Smooth muscle cell (in vitro differentiated cells): Measurements from ENCODE around the gene VDAC1. TPM values are rescaled to one million over a fixed set of nuclear protein-coding genes. Genes with fewer than 3 reads are reported as not detected.

Experiments used
- DNase-seq: peaks from one replicate; lab custom pipeline; 2025; ENCODE audit not compliant: unreplicated experiment; lab: John Stamatoyannopoulos, UW
- H2AFZ ChIP-seq: fragments of 200-600 bp; sonication (generic); 2 replicates; pipeline ENCODE4 v1.6.0; 2016; ENCODE audit warnings: antibody characterized with exemption, low read depth, mild to moderate bottlenecking
- H3F3A ChIP-seq: fragments of 200-600 bp; sonication (generic); 2 replicates; pipeline ENCODE4 v1.6.0; 2017; ENCODE audit warnings: antibody characterized with exemption, low read depth
- H3K27ac ChIP-seq: fragments of 200-600 bp; sonication (generic); 2 replicates; pipeline ENCODE4 v1.5.1; 2016; ENCODE audit warnings: low read depth, mild to moderate bottlenecking
- H3K27me3 ChIP-seq: fragments of 200-600 bp; sonication (generic); 2 replicates; pipeline ENCODE4 v1.6.1; 2016; ENCODE audit warnings: low read depth, mild to moderate bottlenecking
- H3K36me3 ChIP-seq: fragments of 200-600 bp; sonication (generic); 2 replicates; pipeline ENCODE4 v1.5.1; 2016; ENCODE audit warnings: low read depth
- H3K4me1 ChIP-seq: fragments of 200-600 bp; sonication (generic); 2 replicates; pipeline ENCODE4 v1.5.1; 2016; ENCODE audit warnings: low read depth
- H3K4me2 ChIP-seq: fragments of 200-600 bp; sonication (generic); 2 replicates; pipeline ENCODE4 v1.6.0; 2016; ENCODE audit warnings: mild to moderate bottlenecking
- H3K4me3 ChIP-seq: fragments of 200-600 bp; sonication (generic); 2 replicates; pipeline ENCODE4 v1.5.1; 2016; ENCODE audit warnings: mild to moderate bottlenecking
- H3K79me2 ChIP-seq: fragments of 200-600 bp; sonication (generic); 2 replicates; pipeline ENCODE4 v1.6.0; 2016; ENCODE audit warnings: low read depth, mild to moderate bottlenecking
- H3K9ac ChIP-seq: fragments of 200-600 bp; sonication (generic); 2 replicates; pipeline ENCODE4 v1.6.0; 2016; ENCODE audit warnings: low read depth
- H3K9me3 ChIP-seq: fragments of 200-600 bp; sonication (generic); replicated peaks from 2 replicates; pipeline ENCODE4 v1.5.1; 2016; ENCODE audit warnings: low read depth
- H4K20me1 ChIP-seq: fragments of 200-600 bp; sonication (generic); 2 replicates; pipeline ENCODE4 v1.6.0; 2016; ENCODE audit warnings: low read depth
- CTCF ChIP-seq: fragments of 200-600 bp; sonication (generic); IDR thresholded peaks from 2 replicates; pipeline ENCODE4 v1.5.1; 2017; ENCODE audit warnings: borderline replicate concordance, mild to moderate bottlenecking, antibody characterized with exemption; ENCODE audit not compliant: insufficient read depth, poor library complexity, severe bottlenecking
- WGBS: methylation state at CpG from one replicate; pipeline ENCODE4 v1.1.7; 2016; ENCODE audit warnings: low lambda C conversion rate; 5-methylcytosine and 5-hydroxymethylcytosine counted together
- polyA plus RNA-seq: library from polyadenylated mRNA; unstranded; fragments of >200 nt; fragmentation: Nextera tagmentation; extraction: Ambion mirVana; gene quantifications from 2 replicates; pipeline ENCODE4 v1.2.1, GENCODE V29; 2016
- total RNA-seq: library from RNA; depleted of rRNA; stranded (reverse); fragments of >200 nt; gene quantifications from 2 replicates; pipeline ENCODE4 v1.2.3, GENCODE V29; 2014

VDAC1 gene
- total and polyA plus RNA-seq, 2 experiments from 2014 or later, result 221 to 252 TPM

GRCh38 chr5:134046330-134046729 is 41.6 kb upstream of the VDAC1 start:
- H3K27me3 ChIP-seq, result no peaks in the 10 kb centered on the region
- no peaks in the 10 kb centered on the region for H3F3A ChIP-seq
- no peaks in the 10 kb centered on the region for H3K4me1 ChIP-seq
- H3K4me2 ChIP-seq, result no peak overlapping the region
- no peaks in the 10 kb centered on the region for H4K20me1 ChIP-seq
- H3K27ac ChIP-seq, result no peak overlapping the region
- H3K4me3 ChIP-seq, result no peak overlapping the region
- H2AFZ ChIP-seq, result no peak overlapping the region
- 90% methylated on average over 4 of the region's 4 CpGs for WGBS
- no peak for DNase-seq
- no peak overlapping the region for H3K9ac ChIP-seq
- no peaks in the 10 kb centered on the region for H3K79me2 ChIP-seq
- no peak for TF ChIP-seq CTCF
- H3K36me3 ChIP-seq, result no peaks in the 10 kb centered on the region
- no peaks in the 10 kb centered on the region for H3K9me3 ChIP-seq

- no peak for DNase-seq
- whole genome bisulfite sequencing, result 94% methylated on average over 18 of the region's 18 CpGs
- Histone ChIP-seq H3F3A (no peaks in the 10 kb centered on the region), H2AFZ (no peak overlapping the region), H3K9me3 (no peaks in the 10 kb centered on the region), H4K20me1 (no peaks in the 10 kb centered on the region), H3K79me2 (no peaks in the 10 kb centered on the region), H3K4me3 (no peak overlapping the region), H3K9ac (no peak overlapping the region), H3K27ac (no peak overlapping the region), H3K4me1 (no peaks in the 10 kb centered on the region), H3K36me3 (no peaks in the 10 kb centered on the region), H3K27me3 (no peaks in the 10 kb centered on the region), H3K4me2 (no peak overlapping the region)
- TF ChIP-seq CTCF, result no peak
Observed at GRCh38 chr5:134043793-134044792, 39.3 kb upstream of the VDAC1 start.

GRCh38 chr5:134041570-134042411 is 37.0 kb upstream of the VDAC1 start:
- H4K20me1 ChIP-seq, result no peaks in the 10 kb centered on the region
- DNase-seq, result no peak
- no peak for TF ChIP-seq CTCF
- no peaks in the 10 kb centered on the region for H3K36me3 ChIP-seq
- no peak overlapping the region for H3K4me3 ChIP-seq
- no peak overlapping the region for H3K27ac ChIP-seq
- no peaks in the 10 kb centered on the region for H3F3A ChIP-seq
- no peaks in the 10 kb centered on the region for H3K27me3 ChIP-seq
- H2AFZ ChIP-seq, result no peak overlapping the region
- no peaks in the 10 kb centered on the region for H3K4me1 ChIP-seq
- no peaks in the 10 kb centered on the region for H3K79me2 ChIP-seq
- 86% methylated on average over 11 of the region's 11 CpGs for WGBS
- H3K9ac ChIP-seq, result no peak overlapping the region
- H3K9me3 ChIP-seq, result no peaks in the 10 kb centered on the region
- no peak overlapping the region for H3K4me2 ChIP-seq
